Spleen (tissue), 11 donors: ENCODE measurements around the gene IQSEC1. TPM values are rescaled to one million over a fixed set of nuclear protein-coding genes. Genes with fewer than 3 reads are reported as not detected.

Experiments used
- DNase-seq: peaks from one replicate; pipeline ENCODE4 v3.0.0-alpha.2; 2020
- H3K27ac ChIP-seq, 8 donors: fragments of 200-600 bp; sonication (generic) in 7 of 8; 1 replicate in 4 of 8; 2 replicates in 4 of 8; pipeline versions ENCODE4 v1.5.0 to v1.8.0; 2016 to 2021; ENCODE audit warnings: inconsistent platforms in 4 of 8, mild to moderate bottlenecking in 4 of 8, moderate library complexity in 1 of 8
- H3K27me3 ChIP-seq, 7 donors: fragments of 200-600 bp; sonication (generic) in 6 of 7; replicated peaks in 1 of 7; 1 replicate in 4 of 7; 2 replicates in 3 of 7; pipeline versions ENCODE4 v1.5.0 to v1.8.0; 2016 to 2021; ENCODE audit warnings: inconsistent platforms in 3 of 7, mild to moderate bottlenecking in 1 of 7
- H3K36me3 ChIP-seq, 6 donors: fragments of 200-600 bp; sonication (generic) in 5 of 6; 1 replicate in 4 of 6; 2 replicates in 2 of 6; pipeline versions ENCODE4 v1.5.0 to v1.8.0; 2016 to 2021; ENCODE audit warnings: inconsistent platforms in 2 of 6
- H3K4me1 ChIP-seq, 6 donors: fragments of 200-600 bp; sonication (generic) in 5 of 6; 1 replicate in 3 of 6; 2 replicates in 3 of 6; pipeline versions ENCODE4 v1.5.0 to v1.8.0; 2016 to 2021; ENCODE audit warnings: inconsistent platforms in 3 of 6
- H3K4me3 ChIP-seq, 8 donors: fragments of 200-600 bp; sonication (generic) in 7 of 8; 1 replicate in 4 of 8; 2 replicates in 4 of 8; pipeline versions ENCODE4 v1.5.0 to v1.8.0; 2016 to 2021; ENCODE audit warnings: inconsistent platforms in 4 of 8, mild to moderate bottlenecking in 4 of 8, moderate library complexity in 2 of 8
- H3K9me3 ChIP-seq, 8 donors: fragments of 200-600 bp; sonication (generic) in 7 of 8; 1 replicate in 4 of 8; 2 replicates in 4 of 8; pipeline versions ENCODE4 v1.5.0 to v1.8.0; 2016 to 2021; ENCODE audit warnings: inconsistent platforms in 4 of 8
- CTCF ChIP-seq, 11 experiments: fragments of 200-600 bp in 7 of 11; fragments of 450-650 bp in 4 of 11; sonication (generic) in 4 of 11; IDR thresholded peaks in 8 of 11; conservative IDR thresholded peaks in 3 of 11; 1 replicate in 7 of 11; 2 replicates in 4 of 11; pipeline versions ENCODE4 v1.4.0 to v1.8.0; 2016 to 2021; ENCODE audit warnings: antibody characterized with exemption in 11 of 11, inconsistent platforms in 4 of 11, mild to moderate bottlenecking in 1 of 11
- POLR2A ChIP-seq, 3 donors: fragments of 450-650 bp; IDR thresholded peaks; one replicate each; pipeline ENCODE4 v1.5.1; 2017; ENCODE audit warnings: antibody characterized with exemption in 3 of 3, mild to moderate bottlenecking in 1 of 3
- POLR2AphosphoS5 ChIP-seq, 3 donors: sonication (generic); formaldehyde crosslinking; IDR thresholded peaks; one replicate each; pipeline ENCODE4 v1.5.1; 2017; ENCODE audit warnings: antibody characterized with exemption in 3 of 3
- WGBS, 5 donors: extraction: QIAGEN DNeasy Blood & Tissue Kit in 3 of 5; methylation state at CpG; one replicate each; pipeline versions ENCODE4 v1.1.5 to v1.1.7; 2013 to 2018; 5-methylcytosine and 5-hydroxymethylcytosine counted together
- intact Hi-C: fragments of 100-400 bp; cut with DNase I; formaldehyde crosslinking; loops from one replicate; pipeline ENCODE4 v1.15.0; 2023; ENCODE audit warnings: low total_unique reads
- polyA plus RNA-seq, 3 donors: library from polyadenylated mRNA; stranded (reverse); fragments of 200-250 nt; gene quantifications; one replicate each; pipeline ENCODE4 v1.2.1, GENCODE V29; 2013
- total RNA-seq, 7 donors: library from RNA; depleted of rRNA in 3 of 7; stranded (reverse); fragments of >200 nt in 3 of 7; fragmentation: NEBNext Ultra II Directional in 4 of 7; extraction: Animal tissue kit (Norgen Biotek cat#: 25700) in 4 of 7; gene quantifications; one replicate each; pipeline versions ENCODE4 v1.1.0 to v1.2.1, GENCODE V29; 2016 to 2021
- donor health status: healthy with polysubstance abuse.
- donor health status: DM: no; HTN: no; CAD: no; lungs with moderate emphysema.
- donor health status: DM: no; HTN: no; CAD: no.
- donor health status: Bipolar disorder and iron deficiency.
- donor health status: healthy.
- donor health status: DM: no; HTN: no; CAD: no.
- donor health status: DM: yes; HTN: yes; CAD: no.

IQSEC1 gene
- total and polyA plus RNA-seq, 10 donors = 23.0 to 170 (median 116) TPM

- intact Hi-C loops = no loop called here
- H3K4me3 ChIP-seq = peak overlapping the region in 7 of 8 donors; percentile 20 to 67 (median 34)
- DNase-seq = peak; percentile 92
- H3K27ac ChIP-seq = no peak overlapping the region
- peak; percentile 48 to 93 (median 91) for TF ChIP-seq CTCF (IDR thresholded peaks at IDR 0.05 in 8 of 11, conservative IDR thresholded peaks at IDR 0.05 in 3 of 11)
- peak in 2 of 3 donors; percentile 58 to 68 for TF ChIP-seq POLR2AphosphoS5 (IDR thresholded peaks at IDR 0.05)
- no peak for TF ChIP-seq POLR2A (IDR thresholded peaks at IDR 0.05)
- WGBS, 5 donors = 11 to 18% (median 14%) methylated on average over 34 to 45 of the region's 45 CpGs
- peaks cover 0 to 16% (median 9%) of the 10 kb centered on the region in 8 donors for H3K9me3 ChIP-seq
- peaks cover 0 to 23% (median 7%) of the 10 kb centered on the region in 7 donors for H3K27me3 ChIP-seq
- no peaks in the 10 kb centered on the region for H3K36me3 ChIP-seq
- peaks cover 3 to 36% (median 19%) of the 10 kb centered on the region in 6 donors for H3K4me1 ChIP-seq
These were observed 204.9 kb downstream of the IQSEC1 start for GRCh38 chr3:12868039-12869034.

GRCh38 chr3:12866836-12867235 lies 206.4 kb downstream of the IQSEC1 start:
- Histone ChIP-seq H3K4me1 (peaks cover 3 to 36% (median 19%) of the 10 kb centered on the region in 6 donors), H3K27me3 (peaks cover 0 to 23% (median 7%) of the 10 kb centered on the region in 7 donors), H3K4me3 (no peak overlapping the region), H3K9me3 (peaks cover 0 to 16% (median 9%) of the 10 kb centered on the region in 8 donors), H3K36me3 (no peaks in the 10 kb centered on the region), H3K27ac (no peak overlapping the region)
- DNase-seq = peak; percentile 66
- intact Hi-C loops = no loop called here
- TF ChIP-seq POLR2A (IDR thresholded peaks at IDR 0.05) = no peak
- 65 to 83% (median 81%) methylated on average over 6 of the region's 6 CpGs for WGBS, 5 donors

- no peak for DNase-seq
- no peak overlapping the region for H3K4me3 ChIP-seq
- H3K9me3 ChIP-seq = peaks cover 0 to 16% (median 9%) of the 10 kb centered on the region in 8 donors
- no peaks in the 10 kb centered on the region for H3K36me3 ChIP-seq
- TF ChIP-seq POLR2AphosphoS5 (IDR thresholded peaks at IDR 0.05) (no peak), CTCF (IDR thresholded peaks at IDR 0.05 in 8 of 11, conservative IDR thresholded peaks at IDR 0.05 in 3 of 11) (no peak), POLR2A (IDR thresholded peaks at IDR 0.05) (no peak)
- no peak overlapping the region for H3K27ac ChIP-seq
- peaks cover 0 to 23% (median 7%) of the 10 kb centered on the region in 7 donors for H3K27me3 ChIP-seq
- intact Hi-C loops = no loop called here
- 80 to 95% (median 90%) methylated on average over 4 of the region's 4 CpGs for WGBS, 5 donors
- peaks cover 3 to 25% (median 17%) of the 10 kb centered on the region in 6 donors for H3K4me1 ChIP-seq
These were observed 208.0 kb downstream of the IQSEC1 start for GRCh38 chr3:12865271-12865670.

- WGBS, 5 donors = 89 to 97% (median 93%) methylated on average over 8 of the region's 8 CpGs
- intact Hi-C loops = no loop called here
- peaks cover 0 to 16% (median 9%) of the 10 kb centered on the region in 8 donors for H3K9me3 ChIP-seq
- H3K27me3 ChIP-seq = no peaks in the 10 kb centered on the region
- H3K27ac ChIP-seq = no peak overlapping the region
- no peaks in the 10 kb centered on the region for H3K4me1 ChIP-seq
- no peak for DNase-seq
- H3K4me3 ChIP-seq = no peak overlapping the region
- no peaks in the 10 kb centered on the region for H3K36me3 ChIP-seq
- TF ChIP-seq POLR2A (IDR thresholded peaks at IDR 0.05) (no peak), POLR2AphosphoS5 (IDR thresholded peaks at IDR 0.05) (no peak), CTCF (IDR thresholded peaks at IDR 0.05 in 8 of 11, conservative IDR thresholded peaks at IDR 0.05 in 3 of 11) (no peak)
These were observed 210.8 kb downstream of the IQSEC1 start for GRCh38 chr3:12862387-12862786.
